ENCODE measurements around the gene RAB6D.
"Not testable (repeated sequence)": the region's sequence is repeated elsewhere in the genome, so short reads cannot be mapped to it uniquely, and the experiment has no call there.

RAB6D gene

GRCh38 chr2:131391953-131392352 lies 28.0 kb upstream of the RAB6D start:
- H3K9me3 ChIP-seq (ENCODE audit: control insufficient read depth, low read length); H3K9ac ChIP-seq (ENCODE audit: low read length); H3K27me3 ChIP-seq (ENCODE audit: control insufficient read depth, insufficient read depth, low read length); H3K4me1 ChIP-seq (ENCODE audit: control insufficient read depth, insufficient read depth, low read length); H3K36me3 ChIP-seq (ENCODE audit: control insufficient read depth, insufficient read depth, low read length); H3K4me3 ChIP-seq (ENCODE audit: low read length): not testable (repeated sequence)

GRCh38 chr2:131391471-131391870 lies 27.5 kb upstream of the RAB6D start:
- H3K27me3 ChIP-seq (ENCODE audit: control insufficient read depth, insufficient read depth, low read length); H3K9ac ChIP-seq (ENCODE audit: low read length); H3K9me3 ChIP-seq (ENCODE audit: control insufficient read depth, low read length); H3K36me3 ChIP-seq (ENCODE audit: control insufficient read depth, insufficient read depth, low read length); H3K4me3 ChIP-seq (ENCODE audit: low read length); H3K4me1 ChIP-seq (ENCODE audit: control insufficient read depth, insufficient read depth, low read length): not testable (repeated sequence)

DNA sequence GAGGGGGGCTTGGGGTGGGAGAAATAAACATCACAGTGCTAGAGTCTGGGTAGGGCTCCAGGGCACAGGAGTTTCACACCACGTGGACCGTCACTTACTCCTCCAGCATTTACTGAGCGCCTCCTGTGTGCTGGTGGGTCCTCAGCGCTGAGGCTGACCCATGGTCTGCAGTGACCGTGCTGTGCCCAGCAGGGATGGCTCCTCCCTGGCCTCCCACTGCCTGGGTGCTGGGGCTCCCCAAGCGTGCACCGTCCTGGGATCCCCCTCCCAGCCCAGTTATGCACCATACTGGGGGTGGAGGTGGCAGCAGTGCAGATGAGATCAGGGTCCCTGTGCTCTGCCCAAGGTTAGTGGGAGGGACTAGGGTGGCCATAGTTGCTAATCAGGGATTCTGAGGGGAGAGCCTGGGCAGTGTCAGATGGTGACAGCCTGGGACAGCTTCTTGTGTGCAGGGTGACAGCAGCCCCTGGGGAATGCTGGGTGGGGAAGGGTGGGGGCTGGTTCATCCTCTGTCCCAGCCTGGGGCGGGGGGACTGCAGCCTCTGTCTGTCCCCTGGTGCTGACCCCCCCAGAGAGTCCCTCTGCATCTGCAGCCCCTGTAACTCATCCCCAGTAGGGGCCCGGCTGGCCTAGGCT lies 26.6 kb upstream of the RAB6D start:
- not testable (repeated sequence) for H3K36me3 ChIP-seq (ENCODE audit: control insufficient read depth, insufficient read depth, low read length); H3K9me3 ChIP-seq (ENCODE audit: control insufficient read depth, low read length); H3K27me3 ChIP-seq (ENCODE audit: control insufficient read depth, insufficient read depth, low read length); H3K9ac ChIP-seq (ENCODE audit: low read length); H3K4me1 ChIP-seq (ENCODE audit: control insufficient read depth, insufficient read depth, low read length); H3K4me3 ChIP-seq (ENCODE audit: low read length)

DNA sequence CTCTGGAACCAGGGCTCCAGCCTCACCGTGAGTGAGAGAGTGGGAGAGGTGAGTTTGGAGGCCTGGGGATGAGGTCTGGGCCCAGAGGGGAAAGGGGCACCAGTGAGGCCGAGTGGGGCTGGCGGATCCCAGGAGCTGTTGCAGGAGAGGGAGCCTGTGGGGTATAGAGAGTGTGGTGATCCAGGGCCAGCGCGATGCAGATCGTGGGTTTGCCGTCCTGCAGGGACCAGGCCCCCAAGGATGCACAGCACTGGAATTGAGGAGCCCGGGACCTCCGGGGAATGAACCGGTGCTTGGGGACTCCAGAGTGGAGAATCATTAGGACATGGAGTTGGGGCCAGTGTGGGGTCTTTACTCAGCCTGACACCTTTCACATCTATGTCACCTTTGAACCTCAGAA lies 25.7 kb upstream of the RAB6D start:
- H3K9me3 ChIP-seq (ENCODE audit: control insufficient read depth, low read length), result no peaks in the 10 kb centered on the region
- no peaks in the 10 kb centered on the region for H3K36me3 ChIP-seq (ENCODE audit: control insufficient read depth, insufficient read depth, low read length)
- no peak overlapping the region for H3K9ac ChIP-seq (ENCODE audit: low read length)
- H3K4me1 ChIP-seq (ENCODE audit: control insufficient read depth, insufficient read depth, low read length), result no peaks in the 10 kb centered on the region
- no peak overlapping the region for H3K4me3 ChIP-seq (ENCODE audit: low read length)
- peaks cover 3% of the 10 kb centered on the region for H3K27me3 ChIP-seq (ENCODE audit: control insufficient read depth, insufficient read depth, low read length)

- H3K36me3 ChIP-seq (ENCODE audit: control insufficient read depth, insufficient read depth, low read length); H3K4me3 ChIP-seq (ENCODE audit: low read length); H3K4me1 ChIP-seq (ENCODE audit: control insufficient read depth, insufficient read depth, low read length); H3K9me3 ChIP-seq (ENCODE audit: control insufficient read depth, low read length); H3K27me3 ChIP-seq (ENCODE audit: control insufficient read depth, insufficient read depth, low read length); H3K9ac ChIP-seq (ENCODE audit: low read length): not testable (repeated sequence)
Measured at GRCh38 chr2:131388834-131389233, 24.9 kb upstream of the RAB6D start.

DNA sequence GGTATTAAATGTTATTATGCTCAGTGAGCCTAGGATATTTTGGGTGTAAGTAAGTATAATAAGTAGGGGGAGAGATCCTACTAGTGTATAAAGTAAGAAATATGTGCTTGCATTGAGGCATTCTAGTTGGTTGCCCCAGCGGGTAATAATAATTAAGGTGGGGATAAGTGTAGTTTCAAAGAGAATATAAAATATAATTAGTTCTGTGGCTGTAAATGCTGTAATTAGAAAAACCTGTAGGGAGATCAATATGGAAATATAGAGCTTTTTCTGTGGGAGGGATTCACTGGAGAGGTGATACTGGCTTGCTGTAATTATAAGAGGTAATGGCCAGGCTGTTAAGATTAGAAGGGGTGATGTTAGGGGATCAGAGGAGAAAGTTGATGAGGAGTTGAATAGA lies 9.1 kb upstream of the RAB6D start:
- H3K27me3 ChIP-seq (ENCODE audit: control insufficient read depth, insufficient read depth, low read length); H3K9me3 ChIP-seq (ENCODE audit: control insufficient read depth, low read length); H3K36me3 ChIP-seq (ENCODE audit: control insufficient read depth, insufficient read depth, low read length); H3K4me3 ChIP-seq (ENCODE audit: low read length); H3K9ac ChIP-seq (ENCODE audit: low read length); H3K4me1 ChIP-seq (ENCODE audit: control insufficient read depth, insufficient read depth, low read length): not testable (repeated sequence)

- Histone ChIP-seq H3K9me3 (ENCODE audit: control insufficient read depth, low read length) (no peaks in the 10 kb centered on the region), H3K4me3 (ENCODE audit: low read length) (no peak overlapping the region), H3K4me1 (ENCODE audit: control insufficient read depth, insufficient read depth, low read length) (no peaks in the 10 kb centered on the region), H3K9ac (ENCODE audit: low read length) (no peak overlapping the region), H3K36me3 (ENCODE audit: control insufficient read depth, insufficient read depth, low read length) (no peaks in the 10 kb centered on the region), H3K27me3 (ENCODE audit: control insufficient read depth, insufficient read depth, low read length) (no peaks in the 10 kb centered on the region)
Measured at GRCh38 chr2:131369954-131370353, 6.0 kb upstream of the RAB6D start.

- H3K4me3 ChIP-seq (ENCODE audit: low read length); H3K4me1 ChIP-seq (ENCODE audit: control insufficient read depth, insufficient read depth, low read length); H3K9ac ChIP-seq (ENCODE audit: low read length); H3K36me3 ChIP-seq (ENCODE audit: control insufficient read depth, insufficient read depth, low read length); H3K9me3 ChIP-seq (ENCODE audit: control insufficient read depth, low read length); H3K27me3 ChIP-seq (ENCODE audit: control insufficient read depth, insufficient read depth, low read length): not testable (repeated sequence)
Measured at GRCh38 chr2:131368493-131369066, 4.6 kb upstream of the RAB6D start.

GRCh38 chr2:131367352-131367751 lies 3.4 kb upstream of the RAB6D start:
- no peaks in the 10 kb centered on the region for H3K9me3 ChIP-seq (ENCODE audit: control insufficient read depth, low read length)
- no peak overlapping the region for H3K4me3 ChIP-seq (ENCODE audit: low read length)
- no peaks in the 10 kb centered on the region for H3K36me3 ChIP-seq (ENCODE audit: control insufficient read depth, insufficient read depth, low read length)
- H3K9ac ChIP-seq (ENCODE audit: low read length), result no peak overlapping the region
- no peaks in the 10 kb centered on the region for H3K4me1 ChIP-seq (ENCODE audit: control insufficient read depth, insufficient read depth, low read length)
- peaks cover 6% of the 10 kb centered on the region for H3K27me3 ChIP-seq (ENCODE audit: control insufficient read depth, insufficient read depth, low read length)

- H3K9ac ChIP-seq (ENCODE audit: low read length), result no peak overlapping the region
- peaks cover 6% of the 10 kb centered on the region for H3K27me3 ChIP-seq (ENCODE audit: control insufficient read depth, insufficient read depth, low read length)
- H3K4me3 ChIP-seq (ENCODE audit: low read length), result no peak overlapping the region
- H3K4me1 ChIP-seq (ENCODE audit: control insufficient read depth, insufficient read depth, low read length), result no peaks in the 10 kb centered on the region
- no peaks in the 10 kb centered on the region for H3K36me3 ChIP-seq (ENCODE audit: control insufficient read depth, insufficient read depth, low read length)
- H3K9me3 ChIP-seq (ENCODE audit: control insufficient read depth, low read length), result no peaks in the 10 kb centered on the region
Measured at GRCh38 chr2:131366643-131367042, 2.7 kb upstream of the RAB6D start.

DNA sequence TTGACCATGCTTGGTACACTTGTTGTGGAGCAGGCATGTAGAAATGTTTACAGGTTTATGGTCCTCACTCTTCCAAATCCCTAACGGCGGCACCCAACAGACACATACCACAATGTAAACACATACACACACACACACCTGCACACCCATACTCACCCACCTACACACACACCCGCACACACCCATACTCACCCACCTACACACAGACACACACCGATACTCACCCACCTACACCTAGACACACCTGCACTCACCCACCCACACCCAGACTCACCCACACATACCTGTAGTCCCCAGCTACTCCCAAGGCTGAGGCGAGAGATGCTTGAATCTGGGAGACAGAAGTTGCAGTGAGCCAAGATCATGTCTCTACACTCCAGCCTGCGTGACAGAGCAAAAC lies 1.5 kb upstream of the RAB6D start:
- Histone ChIP-seq H3K4me1 (ENCODE audit: control insufficient read depth, insufficient read depth, low read length) (no peaks in the 10 kb centered on the region), H3K36me3 (ENCODE audit: control insufficient read depth, insufficient read depth, low read length) (no peaks in the 10 kb centered on the region), H3K9ac (ENCODE audit: low read length) (no peak overlapping the region), H3K4me3 (ENCODE audit: low read length) (no peak overlapping the region), H3K9me3 (ENCODE audit: control insufficient read depth, low read length) (no peaks in the 10 kb centered on the region), H3K27me3 (ENCODE audit: control insufficient read depth, insufficient read depth, low read length) (peaks cover 6% of the 10 kb centered on the region)

DNA sequence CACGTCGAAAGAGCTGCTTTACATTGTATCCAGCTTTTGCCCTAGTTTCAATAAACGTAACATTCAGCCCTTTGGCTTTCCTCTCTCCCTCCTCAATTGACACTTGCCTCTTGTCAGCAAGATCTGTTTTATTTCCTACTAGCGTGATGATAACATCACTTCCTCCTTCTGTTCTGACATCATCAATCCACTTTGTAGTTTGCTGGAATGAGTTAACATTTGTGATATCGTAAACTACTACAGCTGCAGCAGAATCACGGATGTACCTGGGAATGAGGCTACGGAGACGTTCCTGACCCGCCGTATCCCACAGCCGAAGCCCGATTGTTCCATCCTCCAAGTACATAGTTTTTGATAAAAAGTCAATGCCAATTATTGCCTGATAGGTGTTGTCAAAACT lies 755 bp downstream of the RAB6D start:
- not testable (repeated sequence) for H3K4me1 ChIP-seq (ENCODE audit: control insufficient read depth, insufficient read depth, low read length); H3K36me3 ChIP-seq (ENCODE audit: control insufficient read depth, insufficient read depth, low read length); H3K9me3 ChIP-seq (ENCODE audit: control insufficient read depth, low read length); H3K27me3 ChIP-seq (ENCODE audit: control insufficient read depth, insufficient read depth, low read length); H3K4me3 ChIP-seq (ENCODE audit: low read length); H3K9ac ChIP-seq (ENCODE audit: low read length)

DNA sequence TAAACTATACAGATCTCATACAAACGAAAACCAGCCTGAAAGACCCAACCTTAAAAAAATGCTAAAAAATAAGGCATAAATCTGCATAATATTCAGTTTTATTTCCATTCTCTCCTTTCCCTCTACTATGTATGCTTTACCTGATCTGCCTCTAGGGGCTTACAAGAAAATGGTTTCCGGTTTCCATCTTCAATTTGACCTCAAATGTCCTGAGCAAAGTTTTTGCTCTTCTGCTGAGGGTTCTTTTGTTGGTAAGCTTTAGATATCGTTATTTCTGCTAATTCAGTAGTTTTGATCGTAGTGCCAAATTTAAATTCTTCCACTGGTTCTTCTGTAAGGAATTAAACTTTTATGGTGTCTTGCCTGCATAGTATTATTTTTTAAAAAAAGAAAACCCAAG lies 2.2 kb downstream of the RAB6D start:
- not testable (repeated sequence) for H3K9ac ChIP-seq (ENCODE audit: low read length); H3K27me3 ChIP-seq (ENCODE audit: control insufficient read depth, insufficient read depth, low read length); H3K4me3 ChIP-seq (ENCODE audit: low read length); H3K9me3 ChIP-seq (ENCODE audit: control insufficient read depth, low read length); H3K4me1 ChIP-seq (ENCODE audit: control insufficient read depth, insufficient read depth, low read length); H3K36me3 ChIP-seq (ENCODE audit: control insufficient read depth, insufficient read depth, low read length)

Data from mucosa of stomach (tissue), 1 donor.